Heart right ventricle (tissue), 16 donors: ENCODE measurements around the gene MRPS25. TPM values are rescaled to one million over a fixed set of nuclear protein-coding genes. Genes with fewer than 3 reads are reported as not detected.

Experiments
- ATAC-seq, 8 donors: fragments of 200-7000 bp; cut with Tn5 transposase; one replicate each; pipeline ENCODE4 v1.9.1; 2020; ENCODE audit warnings: mild to moderate bottlenecking in 8 of 8, moderate library complexity in 8 of 8, moderate number of reproducible peaks in 1 of 8
- DNase-seq, 2 donors: peaks; one replicate each; pipeline ENCODE4 v3.0.0-alpha.2; 2020
- H3K27ac ChIP-seq, 10 donors: fragments of 200-600 bp; sonication (generic) in 2 of 10; one replicate each; pipeline versions ENCODE4 v1.5.0 to v1.8.0; 2020 to 2022; ENCODE audit warnings: mild to moderate bottlenecking in 3 of 10
- H3K27me3 ChIP-seq, 7 donors: fragments of 200-600 bp; one replicate each; pipeline ENCODE4 v1.8.0; 2021 to 2022; ENCODE audit warnings: mild to moderate bottlenecking in 2 of 7
- H3K36me3 ChIP-seq, 9 donors: fragments of 200-600 bp; sonication (generic) in 1 of 9; one replicate each; pipeline versions ENCODE4 v1.5.0 to v1.8.0; 2020 to 2022; ENCODE audit warnings: mild to moderate bottlenecking in 2 of 9
- H3K4me1 ChIP-seq, 9 donors: fragments of 200-600 bp; sonication (generic) in 1 of 9; one replicate each; pipeline versions ENCODE4 v1.5.0 to v1.8.0; 2020 to 2022; ENCODE audit warnings: mild to moderate bottlenecking in 4 of 9
- H3K4me3 ChIP-seq, 10 donors: fragments of 200-600 bp; sonication (generic) in 2 of 10; one replicate each; pipeline versions ENCODE4 v1.5.0 to v1.8.0; 2020 to 2022; ENCODE audit warnings: mild to moderate bottlenecking in 7 of 10, moderate library complexity in 2 of 10
- H3K9me3 ChIP-seq, 11 donors: fragments of 200-600 bp in 10 of 11; sonication (generic) in 2 of 11; one replicate each; pipeline versions ENCODE4 v1.5.0 to v1.8.0; 2013 to 2022; ENCODE audit warnings: mild to moderate bottlenecking in 2 of 11, control low read depth in 1 of 11, moderate library complexity in 1 of 11
- CTCF ChIP-seq, 9 donors: fragments of 200-600 bp; sonication (generic) in 2 of 9; IDR thresholded peaks; one replicate each; pipeline versions ENCODE4 v1.5.0 to v1.8.0; 2021 to 2022; ENCODE audit warnings: antibody characterized with exemption in 9 of 9, mild to moderate bottlenecking in 5 of 9, moderate library complexity in 1 of 9
- WGBS, 2 donors: extraction: QIAGEN DNeasy Blood & Tissue Kit; methylation state at CpG; one replicate each; pipeline ENCODE4 v1.1.7; 2013; ENCODE audit warnings: inconsistent platforms in 1 of 2; 5-methylcytosine and 5-hydroxymethylcytosine counted together
- intact Hi-C, 10 donors: fragments of 100-400 bp; cut with DNase I; formaldehyde crosslinking; loops; one replicate each; pipeline versions ENCODE4 v1.11.1 to v1.14.2; 2022
- polyA plus RNA-seq, 2 donors: library from polyadenylated mRNA; stranded (reverse); fragments of 200-250 nt; gene quantifications; one replicate each; pipeline ENCODE4 v1.2.3, GENCODE V29; 2013
- total RNA-seq, 10 donors: library from RNA; stranded (reverse); fragmentation: NEBNext Ultra II Directional in 3 of 10; extraction: Animal tissue kit (Norgen Biotek cat#: 25700) in 3 of 10; gene quantifications; one replicate each; pipeline versions ENCODE4 v1.2.1 to v1.2.4, GENCODE V29; 2021 to 2023
- donor health status: Arrhythmogenic right ventricular cardiomyopathy.
- donor health status: ischemic (EF 13 %, LVEDD 7.1; RV severe dilation, severe dysfunction).
- donor health status: healthy with polysubstance abuse.
- donor health status: DM: no; HTN: yes; CAD: no.
- donor health status: DM: no; HTN: no; CAD: no.
- donor health status: ischemic (EF 25% LVEDD 6.9; RV normal size, moderate dysfunction).
- donor health status: ischemic (EF 25% LVEDD 5.7; RV mildly dilated, moderate dysfunction).
- donor health status: healthy.
- donor health status: DM: yes; HTN: yes; CAD: no.
- donor health status: Ischemic cardiomyopathy.
- donor health status: ischemic (EF 35%, LVEDD 5.7; RV mildly dilated, moderate dysfunction).
- donor health status: nonischemic (EF 11% LVEDD 7.7; RV severe dilation, severe dysfunction).
- donor health status: DM: yes; HTN: yes; CAD: no.
- donor health status: PGD.
- donor health status: ischemic (EF 29% LVEDD 5.4; RV normal size, mild dysfunction).
- donor health status: nonischemic (EF 23%, LVEDD 6.1; RV moderate dilation, normal function).

MRPS25 gene
- total and polyA plus RNA-seq, 12 donors, result 64.7 to 227 (median 98.5) TPM

GRCh38 chr3:15102836-15103235 is 37.7 kb upstream of the MRPS25 start:
- 44 to 53% methylated on average over 3 of the region's 3 CpGs for WGBS, 2 donors
- no peak for TF ChIP-seq CTCF (IDR thresholded peaks at IDR 0.05)
- Histone ChIP-seq H3K27ac (peak overlapping the region; percentile 36 to 88 (median 75)), H3K4me3 (no peak overlapping the region), H3K4me1 (peaks cover 0 to 33% (median 27%) of the 10 kb centered on the region in 9 donors), H3K36me3 (no peaks in the 10 kb centered on the region), H3K9me3 (no peaks in the 10 kb centered on the region), H3K27me3 (no peaks in the 10 kb centered on the region)
- DNase-seq, result peak in 1 of 2 donors; percentile 46
- peak; percentile 18 to 63 (median 55) for ATAC-seq
- intact Hi-C loops, result loop anchor here in 4 of 10 donors (5.0 to 10.0 kb wide), 3 partner anchors 102 to 282 kb away; partner anchors contain the start of gene CAPN7 (in 4 of the 4)

- no peak overlapping the region for H3K4me3 ChIP-seq
Measured at GRCh38 chr3:15102256-15102655, 37.1 kb upstream of the MRPS25 start.

GRCh38 chr3:15099364-15100098 is 34.4 kb upstream of the MRPS25 start:
- no peak for TF ChIP-seq CTCF (IDR thresholded peaks at IDR 0.05)
- peak overlapping the region; percentile 34 to 97 (median 85) for H3K4me3 ChIP-seq
- intact Hi-C loops, result loop anchor here in 6 of 10 donors (2.0 to 10.0 kb wide), 6 partner anchors 35 to 447 kb away; partner anchors contain the start of genes CAPN7 (in 4 of the 6), CCDC174 (in 1 of the 6), MRPS25 (in 1 of the 6) and NR2C2 (in 1 of the 6)
- ATAC-seq (peak; percentile 3 to 35 (median 20)), DNase-seq (no peak)
- H3K36me3 ChIP-seq, result peaks cover 0 to 21% (median 15%) of the 10 kb centered on the region in 9 donors
- WGBS, 2 donors, result 14 to 16% methylated on average over 19 of the region's 19 CpGs
- H3K27me3 ChIP-seq, result no peaks in the 10 kb centered on the region
- H3K4me1 ChIP-seq, result peaks cover 3 to 51% (median 37%) of the 10 kb centered on the region in 9 donors
- peak overlapping the region; percentile 18 to 93 (median 86) for H3K27ac ChIP-seq
- no peaks in the 10 kb centered on the region for H3K9me3 ChIP-seq

More at GRCh38 chr3:15102256-15102655, 37.1 kb upstream of the MRPS25 start:
- Histone ChIP-seq H3K36me3 (no peaks in the 10 kb centered on the region), H3K27me3 (no peaks in the 10 kb centered on the region), H3K27ac (peak overlapping the region; percentile 36 to 88 (median 76)), H3K9me3 (no peaks in the 10 kb centered on the region), H3K4me1 (peaks cover 3 to 37% (median 33%) of the 10 kb centered on the region in 9 donors)
- intact Hi-C loops, result loop anchor here in 4 of 10 donors (5.0 to 10.0 kb wide), 3 partner anchors 103 to 283 kb away; partner anchors contain the start of gene CAPN7 (in 4 of the 4)
- no peak for TF ChIP-seq CTCF (IDR thresholded peaks at IDR 0.05)
- DNase-seq (peak; percentile 81 to 84), ATAC-seq (peak; percentile 76 to 92 (median 88))
- WGBS, 2 donors, result 20 to 33% methylated on average over 4 of the region's 4 CpGs
